GM21360 (cell line): ENCODE results near the gene MAG.

Experiments used
- ATAC-seq: cut with Tn5 transposase; IDR thresholded peaks from one replicate; pipeline ENCODE4 v1.9.1; 2021; ENCODE audit warnings: mild to moderate bottlenecking, moderate library complexity; ENCODE audit not compliant: unreplicated experiment

The MAG gene

GRCh38 chr19:35296644-35297514 lies 4.9 kb downstream of the MAG start:
- ATAC-seq: no peak

DNA sequence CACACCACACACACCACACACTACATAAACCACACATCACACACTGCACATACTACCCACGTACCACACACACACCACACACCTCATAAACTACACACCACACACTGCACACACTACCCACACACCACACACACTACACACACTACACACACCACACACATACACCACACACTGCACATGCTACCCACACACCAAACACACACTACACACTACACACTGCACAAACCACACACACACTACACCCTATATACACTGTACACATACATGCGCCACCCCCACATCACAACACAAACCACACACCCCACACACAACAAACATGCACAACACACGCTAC lies 5.5 kb downstream of the MAG start:
- no peak for ATAC-seq

DNA sequence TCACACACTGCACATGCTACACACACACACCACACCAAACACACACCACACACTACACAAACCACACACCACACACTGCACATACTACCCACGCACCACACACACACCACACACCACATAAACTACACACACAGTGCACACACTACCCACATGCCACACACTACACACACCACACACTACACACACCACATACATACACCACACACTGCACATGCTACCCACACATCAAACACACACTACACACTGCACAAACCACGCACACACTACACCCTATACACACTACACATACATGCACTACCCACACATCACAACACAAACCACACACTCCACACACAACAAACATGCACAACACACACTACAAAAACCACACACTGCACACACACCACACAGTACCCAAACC lies 6.0 kb downstream of the MAG start:
- ATAC-seq: no peak

DNA sequence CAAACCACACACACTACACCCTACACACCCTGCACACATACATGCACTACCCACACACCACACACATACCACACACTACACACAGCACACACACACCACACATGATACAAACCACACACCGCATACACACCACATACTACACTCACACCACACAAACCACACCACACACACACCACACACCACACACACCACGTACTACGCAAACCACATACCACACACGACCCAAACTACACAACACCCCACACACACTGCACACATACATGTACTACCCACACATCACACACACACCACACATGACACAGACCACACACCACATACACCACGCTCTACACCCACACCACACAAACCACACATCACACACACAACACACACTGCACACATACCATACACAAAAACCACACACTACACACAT lies 6.6 kb downstream of the MAG start:
- no peak for ATAC-seq

GRCh38 chr19:35299523-35300338 lies 7.8 kb downstream of the MAG start:
- no peak for ATAC-seq

GRCh38 chr19:35300339-35300649 lies 8.3 kb downstream of the MAG start:
- ATAC-seq: no peak

DNA sequence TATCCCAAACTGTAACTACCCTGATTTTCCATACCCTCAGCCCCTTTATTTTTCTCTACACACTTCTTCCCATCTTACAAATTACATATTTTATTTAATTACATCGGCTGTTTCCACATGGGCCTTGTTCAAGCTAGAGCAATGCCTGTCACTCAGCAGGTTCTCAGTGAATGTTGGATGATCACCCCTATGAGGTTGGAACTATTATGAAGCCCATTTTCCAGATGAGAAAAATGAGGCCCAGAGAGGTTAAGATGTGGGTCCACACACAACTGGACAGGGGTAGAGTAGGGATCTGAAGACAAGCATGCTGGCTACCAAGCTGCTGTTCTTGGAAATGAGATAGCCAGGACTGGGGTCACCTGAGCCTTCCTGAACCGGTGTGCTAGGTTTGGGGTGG lies 10.0 kb downstream of the MAG start:
- no peak for ATAC-seq

- ATAC-seq: no peak
These were observed 10.5 kb downstream of the MAG start for GRCh38 chr19:35302446-35302845.

- no peak for ATAC-seq
These were observed 11.5 kb downstream of the MAG start for GRCh38 chr19:35303357-35303915.

DNA sequence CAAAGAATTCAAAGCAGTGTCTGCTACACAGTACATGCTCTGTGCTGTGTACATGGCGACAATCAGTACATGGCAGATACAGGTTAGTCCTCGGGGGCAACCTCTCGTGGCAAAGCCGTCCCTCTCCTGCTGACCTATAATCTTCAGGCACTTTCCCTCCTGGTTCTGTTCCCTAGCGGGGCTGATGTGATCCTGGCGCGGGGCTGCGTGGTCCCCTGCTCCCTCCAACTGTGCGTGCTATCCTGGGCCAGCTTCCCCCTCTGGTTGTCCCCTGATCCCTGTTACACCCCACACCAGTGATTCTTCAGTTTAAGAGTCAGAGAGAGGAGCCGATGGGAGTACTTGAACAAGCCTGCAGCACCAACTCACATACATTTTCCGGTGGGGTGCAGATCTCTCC lies 12.1 kb downstream of the MAG start:
- no peak for ATAC-seq

DNA sequence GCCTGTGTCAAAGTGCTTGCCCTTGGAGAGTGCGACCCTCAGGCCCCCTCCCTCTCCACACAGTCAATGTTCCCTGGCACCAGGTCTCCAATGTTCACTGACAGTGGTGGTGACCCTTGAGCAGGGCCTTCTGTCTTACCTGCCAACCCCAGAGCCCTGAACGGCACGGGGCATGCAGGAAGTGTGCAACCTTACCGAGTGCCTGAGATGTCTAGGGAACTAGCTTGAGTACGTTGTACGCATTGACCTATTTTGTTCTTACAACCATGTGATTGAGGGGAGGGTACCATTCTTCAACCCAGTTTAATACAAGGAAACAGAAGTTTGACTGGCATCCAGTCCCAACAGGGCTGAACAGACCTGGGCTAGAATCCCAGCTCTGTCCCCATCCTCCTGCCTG lies 13.2 kb downstream of the MAG start:
- no peak for ATAC-seq

GRCh38 chr19:35306473-35307246 lies 14.7 kb downstream of the MAG start:
- no peak for ATAC-seq

DNA sequence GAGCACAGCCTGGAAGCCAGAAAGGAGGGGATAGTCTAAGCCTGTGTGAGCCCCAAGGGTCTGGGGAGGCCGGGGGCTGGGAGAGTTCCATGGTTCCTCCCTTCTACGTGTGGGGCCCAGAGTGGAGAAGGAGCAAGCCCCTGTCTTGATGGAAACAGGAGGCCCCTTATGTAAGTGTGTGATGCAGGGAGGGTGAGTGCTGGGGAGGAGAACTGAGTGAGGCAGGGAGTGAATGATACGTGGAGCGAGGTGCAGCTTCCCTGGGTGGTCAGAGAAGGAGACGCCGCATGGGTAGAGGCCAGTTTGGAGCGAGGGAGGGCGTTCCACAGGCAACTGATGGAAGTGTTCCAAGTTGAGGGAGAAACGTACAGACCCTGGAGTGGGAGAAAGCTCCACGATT lies 16.0 kb downstream of the MAG start:
- no peak for ATAC-seq

- no peak for ATAC-seq
These were observed 16.9 kb downstream of the MAG start for GRCh38 chr19:35308910-35309309.

GRCh38 chr19:35309481-35310279 lies 17.7 kb downstream of the MAG start:
- no peak for ATAC-seq

GRCh38 chr19:35310331-35310730 lies 18.4 kb downstream of the MAG start:
- no peak for ATAC-seq

DNA sequence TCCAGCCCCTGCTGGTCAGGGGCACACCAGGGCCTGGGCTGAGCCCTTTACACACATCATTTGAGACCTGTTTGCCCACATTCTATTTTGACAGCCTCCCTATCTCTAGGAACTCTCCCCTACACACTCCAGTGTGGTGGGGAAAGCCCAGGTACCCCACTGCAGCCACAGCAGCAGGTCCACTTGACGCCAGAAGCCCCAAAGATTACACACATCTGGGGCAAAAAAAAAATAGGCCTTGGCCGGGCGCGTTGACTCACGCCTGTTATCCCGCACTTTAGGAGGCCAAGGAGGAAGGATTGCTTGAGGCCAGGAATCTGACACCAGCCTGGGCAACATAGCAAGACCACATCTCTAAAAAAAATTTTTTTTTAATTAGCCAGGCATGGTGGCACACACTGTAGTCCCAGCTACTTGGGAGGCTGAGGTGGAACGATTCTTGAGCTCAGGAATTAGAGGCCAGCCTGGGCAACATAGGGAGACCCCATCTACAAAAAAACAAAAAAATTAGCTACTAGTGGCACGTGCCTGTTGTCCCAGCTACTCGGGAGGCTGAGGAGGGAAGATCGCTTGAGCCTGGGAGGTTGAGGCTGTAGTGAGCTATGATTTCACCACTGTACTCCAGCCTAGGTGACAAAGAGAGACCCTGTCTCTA lies 19.0 kb downstream of the MAG start:
- ATAC-seq: no peak

DNA sequence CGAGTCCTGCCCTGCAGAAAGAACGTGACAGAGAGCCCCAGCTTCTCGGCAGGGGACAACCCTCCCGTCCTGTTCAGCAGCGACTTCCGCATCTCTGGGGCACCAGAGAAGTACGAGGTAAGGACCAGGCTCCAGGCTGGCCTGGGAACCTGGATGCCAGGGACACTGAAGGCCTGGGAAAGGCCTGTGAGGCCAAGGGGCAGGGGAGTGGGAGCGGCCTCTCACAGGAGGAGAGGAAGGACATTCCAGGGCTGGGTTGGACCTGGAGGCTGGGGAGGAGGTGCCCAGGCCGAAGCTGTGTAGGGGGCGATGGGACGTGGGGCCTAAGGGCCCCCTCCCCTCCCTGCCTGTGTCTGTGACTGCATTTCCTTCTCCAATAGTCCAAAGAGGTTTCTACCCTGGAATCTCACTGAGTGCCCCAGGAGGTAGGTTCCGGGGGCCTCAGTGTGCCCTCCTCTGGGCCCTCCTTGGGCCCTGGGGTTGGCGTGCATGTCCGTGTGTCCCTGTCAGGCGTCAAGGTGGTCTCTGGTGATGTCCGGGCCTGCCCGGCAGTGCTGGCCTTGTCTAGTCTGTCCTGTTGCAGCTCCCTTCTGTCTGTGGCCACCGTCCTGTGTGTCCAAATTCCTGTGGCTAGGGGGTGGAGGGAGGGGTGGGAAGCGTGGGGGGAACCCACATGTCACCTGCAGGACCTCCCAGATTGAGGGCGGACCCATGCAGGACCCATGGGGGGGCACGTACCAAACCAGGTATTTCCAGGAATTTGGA lies 20.1 kb downstream of the MAG start:
- ATAC-seq: no peak

GRCh38 chr19:35313587-35313986 lies 21.6 kb downstream of the MAG start:
- no peak for ATAC-seq
